PC-3 (cell line): ENCODE data around the gene C1QTNF5. TPM values are rescaled to one million over a fixed set of nuclear protein-coding genes. Genes with fewer than 3 reads are reported as not detected.
A peak's percentile ranks its signal among the peaks of the same experiment; 100 is the strongest.

Source experiments
- ATAC-seq: fragments of 200-7000 bp; cut with Tn5 transposase; 2 replicates; pipeline ENCODE4 v1.9.1; 2020; ENCODE audit warnings: mild to moderate bottlenecking, moderate library complexity
- BruUV-seq: library from RNA; stranded (reverse); fragments of 400-500 nt; replicated peaks from 2 replicates; lab custom pipeline; 2021; lab: Mats Ljungman, UMichigan
- CTCF ChIA-PET: fragments of 300-600 bp; sonication (Branson Sonifier 250); formaldehyde crosslinking; loops from one replicate; lab custom pipeline; 2022; ENCODE audit warnings: antibody characterized with exemption; lab: Charles Lee
- POLR2A ChIA-PET: fragments of 300-600 bp; sonication (Branson Sonifier 250); formaldehyde crosslinking; loops from one replicate; lab custom pipeline; 2022; ENCODE audit warnings: antibody characterized with exemption; ENCODE audit not compliant: unreplicated experiment; lab: Charles Lee
- DNase-seq: peaks from one replicate; pipeline ENCODE4 v3.0.0-alpha.2; 2015
- H2AFZ ChIP-seq: fragments of 300-600 bp; sonication (generic); 2 replicates; pipeline ENCODE4 v1.6.0; 2016; ENCODE audit warnings: antibody characterized with exemption, low read length
- H3F3A ChIP-seq: fragments of 300-600 bp; sonication (generic); one replicate; pipeline ENCODE4 v1.6.0; 2017; ENCODE audit warnings: antibody characterized with exemption, low read length, control low read depth, mild to moderate bottlenecking; ENCODE audit not compliant: unreplicated experiment
- H3K27ac ChIP-seq: fragments of 300-600 bp; sonication (generic); 2 replicates; pipeline ENCODE4 v1.5.1; 2016; ENCODE audit warnings: mild to moderate bottlenecking, low read length
- H3K27me3 ChIP-seq: fragments of 300-600 bp; sonication (generic); 2 replicates; pipeline ENCODE4 v1.6.1; 2016; ENCODE audit warnings: low read length, mixed read lengths
- H3K36me3 ChIP-seq: fragments of 300-600 bp; sonication (generic); 2 replicates; pipeline ENCODE4 v1.6.1; 2016; ENCODE audit warnings: low read depth, mixed run types, low read length, mixed read lengths
- H3K4me1 ChIP-seq: fragments of 300-600 bp; sonication (generic); 2 replicates; pipeline ENCODE4 v1.5.1; 2016; ENCODE audit warnings: low read length; ENCODE audit not compliant: insufficient read depth
- H3K4me2 ChIP-seq: fragments of 300-600 bp; sonication (generic); 2 replicates; pipeline ENCODE4 v1.6.0; 2016; ENCODE audit warnings: low read length
- H3K4me3 ChIP-seq: fragments of 300-600 bp; sonication (generic); 2 replicates; pipeline ENCODE4 v1.5.1; 2016; ENCODE audit warnings: mild to moderate bottlenecking, low read length, mixed read lengths
- H3K79me2 ChIP-seq: fragments of 300-600 bp; sonication (generic); 2 replicates; pipeline ENCODE4 v1.6.1; 2017; ENCODE audit warnings: low read length, mixed read lengths
- H3K9ac ChIP-seq: fragments of 300-600 bp; sonication (generic); 2 replicates; pipeline ENCODE4 v1.6.0; 2016; ENCODE audit warnings: mild to moderate bottlenecking, low read length
- H3K9me2 ChIP-seq: fragments of 300-600 bp; sonication (generic); replicated peaks from 2 replicates; pipeline ENCODE4 v1.6.1; 2016; ENCODE audit warnings: mixed run types, low read length, mixed read lengths
- H3K9me3 ChIP-seq: fragments of 300-600 bp; sonication (generic); 2 replicates; pipeline ENCODE4 v1.6.1; 2016; ENCODE audit warnings: low read length, mixed read lengths
- H4K20me1 ChIP-seq: fragments of 300-600 bp; sonication (generic); 2 replicates; pipeline ENCODE4 v1.6.1; 2016; ENCODE audit warnings: low read length, mixed read lengths
- CTCF ChIP-seq: fragments of 300-600 bp; sonication (generic); conservative IDR thresholded peaks from 2 replicates; pipeline ENCODE4 v1.5.1; 2017; ENCODE audit warnings: antibody characterized with exemption, low read depth, mild to moderate bottlenecking, low read length
- EZH2 ChIP-seq: fragments of 300-600 bp; sonication (generic); IDR thresholded peaks from one replicate; pipeline ENCODE4 v1.6.1; 2017; ENCODE audit warnings: antibody characterized with exemption, mild to moderate bottlenecking, low read length; ENCODE audit not compliant: unreplicated experiment
- EZH2phosphoT487 ChIP-seq: fragments of 300-600 bp; sonication (generic); IDR thresholded peaks from 2 replicates; pipeline ENCODE4 v1.6.1; 2018; ENCODE audit warnings: mild to moderate bottlenecking, antibody characterized with exemption, low read length, borderline replicate concordance
- intact Hi-C: fragments of 100-400 bp; cut with micrococcal nuclease; formaldehyde crosslinking; loops from 2 replicates; pipeline ENCODE4 v1.9.0; 2023
- total RNA-seq: library from RNA; depleted of rRNA; stranded (reverse); fragments of >200 nt; gene quantifications from 2 replicates; pipeline ENCODE4 v1.2.3, GENCODE V29; 2014

C1QTNF5 gene
- total RNA-seq, 1 experiment from 2014 or later = 2.0 TPM

GRCh38 chr11:119315131-119316015, 25.3 kb downstream of the C1QTNF5 start:
- BruUV-seq = no TSS peak
- H3K4me1 ChIP-seq = peaks cover 36% of the 10 kb centered on the region
- no peaks in the 10 kb centered on the region for H3K27me3 ChIP-seq
- DNase-seq (peak; percentile 84), ATAC-seq (peak; percentile 67)
- H3K9me3 ChIP-seq = no peaks in the 10 kb centered on the region
- H3K9ac ChIP-seq = peak overlapping the region; percentile 63
- H3K9me2 ChIP-seq = no peaks in the 10 kb centered on the region
- TF ChIP-seq CTCF (peak; percentile 44), EZH2phosphoT487 (no peak), EZH2 (no peak)
- peak overlapping the region; percentile 71 for H2AFZ ChIP-seq
- intact Hi-C loops = no loop called here
- ChIA-PET POLR2A (interaction anchor here (0.5 kb wide), 1 partner anchor 959 kb away, joined by 3 read pairs; no protein-coding TSS in a partner anchor), CTCF (interaction anchor here (0.6 to 1.3 kb wide), 4 partner anchors 23 to 257 kb away, joined by 3 to 6 read pairs (median 3); partner anchors contain the start of genes CBL and NLRX1)
- H3K36me3 ChIP-seq = peaks cover 33% of the 10 kb centered on the region
- H4K20me1 ChIP-seq = 0 out of 2 replicates have a peak, but pooled peaks cover 5% of the 10 kb centered on the region
- peaks cover 29% of the 10 kb centered on the region for H3K79me2 ChIP-seq
- peak overlapping the region; percentile 53 for H3K27ac ChIP-seq
- H3K4me2 ChIP-seq = peak overlapping the region; percentile 94
- H3F3A ChIP-seq = no peaks in the 10 kb centered on the region
- peak overlapping the region; percentile 92 for H3K4me3 ChIP-seq

DNA sequence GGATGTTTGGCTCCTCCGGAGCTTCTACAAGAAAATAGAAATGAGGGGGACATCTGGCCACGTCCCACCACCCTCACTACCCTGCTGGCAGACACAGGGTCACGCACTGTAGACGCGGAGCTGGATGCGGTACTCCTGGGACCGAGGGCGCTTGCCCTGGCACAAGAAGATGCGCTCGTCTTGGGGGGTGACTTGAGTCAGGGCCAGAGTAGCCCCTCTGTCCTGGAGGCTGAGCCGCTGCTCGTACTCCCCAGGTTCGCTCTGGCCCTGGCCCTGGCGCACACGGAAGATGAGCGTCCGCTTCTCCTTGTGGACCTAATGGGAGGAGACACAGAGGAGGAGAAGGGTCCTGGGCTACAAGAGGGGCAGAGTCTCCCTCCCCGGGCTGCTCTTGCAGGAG, 26.0 kb downstream of the C1QTNF5 start:
- no peaks in the 10 kb centered on the region for H3K27me3 ChIP-seq
- H3K4me3 ChIP-seq = peak overlapping the region; percentile 92
- H3K27ac ChIP-seq = peak overlapping the region; percentile 53
- TF ChIP-seq CTCF (no peak), EZH2phosphoT487 (no peak), EZH2 (no peak)
- H3K9me2 ChIP-seq = no peaks in the 10 kb centered on the region
- peaks cover 36% of the 10 kb centered on the region for H3K4me1 ChIP-seq
- intact Hi-C loops = no loop called here
- peak overlapping the region; percentile 94 for H3K4me2 ChIP-seq
- H3K79me2 ChIP-seq = peaks cover 29% of the 10 kb centered on the region
- ATAC-seq (no peak), DNase-seq (no peak)
- peaks cover 39% of the 10 kb centered on the region for H3K36me3 ChIP-seq
- no peak overlapping the region for H2AFZ ChIP-seq
- ChIA-PET CTCF (interaction anchor here (0.6 to 1.3 kb wide), 4 partner anchors 24 to 258 kb away, joined by 3 to 6 read pairs (median 3); partner anchors contain the start of genes CBL and NLRX1), POLR2A (interaction anchor here (0.5 kb wide), 1 partner anchor 960 kb away, joined by 3 read pairs; no protein-coding TSS in a partner anchor)
- H4K20me1 ChIP-seq = 0 out of 2 replicates have a peak, but pooled peaks cover 5% of the 10 kb centered on the region
- no peaks in the 10 kb centered on the region for H3F3A ChIP-seq
- H3K9me3 ChIP-seq = no peaks in the 10 kb centered on the region
- BruUV-seq = no TSS peak
- peak overlapping the region; percentile 63; the same call in 1 of the 2 replicates for H3K9ac ChIP-seq
